Caco-2 (cell line): Measurements from ENCODE around the gene SLC39A12. TPM values are rescaled to one million over a fixed set of nuclear protein-coding genes. Genes with fewer than 3 reads are reported as not detected.

Source experiments
- BruUV-seq: library from RNA; stranded (reverse); fragments of 400-500 nt; replicated peaks from 2 replicates; lab custom pipeline; 2021; lab: Mats Ljungman, UMichigan
- CTCF ChIA-PET: fragments of 300-600 bp; sonication (Branson Sonifier 250); formaldehyde crosslinking; loops from one replicate; lab custom pipeline; 2022; ENCODE audit warnings: antibody characterized with exemption; lab: Charles Lee
- POLR2A ChIA-PET: fragments of 300-600 bp; sonication (Branson Sonifier 250); formaldehyde crosslinking; loops from one replicate; lab custom pipeline; 2022; ENCODE audit warnings: antibody characterized with exemption; lab: Charles Lee
- DNase-seq, 2 experiments: peaks; one replicate each; pipeline versions ENCODE4 v3.0.0 to v3.0.0-alpha.2; 2020 to 2022
- H3K27me3 ChIP-seq: replicated peaks from 2 replicates; pipeline ENCODE4 v1.6.0; 2011; ENCODE audit warnings: low read length; ENCODE audit not compliant: control insufficient read depth, insufficient read depth
- H3K36me3 ChIP-seq: 2 replicates; pipeline ENCODE4 v1.5.1; 2011; ENCODE audit warnings: low read length; ENCODE audit not compliant: control insufficient read depth, insufficient read depth
- H3K4me1 ChIP-seq: fragments of 250-450 bp; sonication (Bioruptor Pico); 2 replicates; pipeline ENCODE4 v1.5.1; 2020; ENCODE audit warnings: mild to moderate bottlenecking
- H3K4me3 ChIP-seq: 2 replicates; pipeline ENCODE4 v1.5.1; 2011; ENCODE audit warnings: low read depth, mild to moderate bottlenecking, control low read depth, low read length
- H3K9me3 ChIP-seq: fragments of 250-450 bp; sonication (Bioruptor Pico); 2 replicates; pipeline ENCODE4 v1.5.1; 2020; ENCODE audit warnings: mild to moderate bottlenecking, moderate library complexity
- H3K27ac Mint-ChIP-seq: one replicate; pipeline ENCODE4 v1.8.0; 2022; ENCODE audit warnings: mixed read lengths; ENCODE audit not compliant: unreplicated experiment
- H3K27me3 Mint-ChIP-seq: one replicate; pipeline ENCODE4 v1.8.0; 2022; ENCODE audit warnings: mixed read lengths; ENCODE audit not compliant: insufficient read depth, unreplicated experiment
- H3K36me3 Mint-ChIP-seq: one replicate; pipeline ENCODE4 v1.8.0; 2022; ENCODE audit warnings: mild to moderate bottlenecking, mixed read lengths; ENCODE audit not compliant: insufficient read depth, unreplicated experiment
- H3K4me1 Mint-ChIP-seq: one replicate; pipeline ENCODE4 v1.8.0; 2022; ENCODE audit warnings: low read depth, mixed read lengths; ENCODE audit not compliant: unreplicated experiment
- H3K4me3 Mint-ChIP-seq: one replicate; pipeline ENCODE4 v1.8.0; 2022; ENCODE audit warnings: mild to moderate bottlenecking, moderate library complexity, mixed read lengths; ENCODE audit not compliant: unreplicated experiment
- H3K9me3 Mint-ChIP-seq: one replicate; pipeline ENCODE4 v1.8.0; 2022; ENCODE audit warnings: mixed read lengths; ENCODE audit not compliant: unreplicated experiment
- intact Hi-C: fragments of 100-400 bp; cut with micrococcal nuclease; formaldehyde crosslinking; loops from one replicate; pipeline ENCODE4 v1.10.0; 2022; ENCODE audit not compliant: unreplicated experiment
- total RNA-seq: library from RNA; stranded (reverse); gene quantifications from 2 replicates; pipeline ENCODE4 v1.2.3, GENCODE V29; 2022
- TF ChIP-seq, protein P1 (sequence below), 2 experiments: fragments of 200-600 bp in 1 of 2; IDR thresholded peaks; 1 replicate in 1 of 2; 2 replicates in 1 of 2; pipeline versions ENCODE4 v1.5.1 to v1.8.0; 2011 to 2022; ENCODE audit warnings: antibody characterized with exemption in 1 of 2, control low read depth in 1 of 2, inconsistent platforms in 1 of 2, low read depth in 1 of 2, low read length in 1 of 2, mild to moderate bottlenecking in 1 of 2, moderate library complexity in 1 of 2; ENCODE audit not compliant: insufficient read depth in 1 of 2, severe bottlenecking in 1 of 2, unreplicated experiment in 1 of 2

The SLC39A12 gene
- total RNA-seq, 1 experiment from 2014 or later: not detected

DNA sequence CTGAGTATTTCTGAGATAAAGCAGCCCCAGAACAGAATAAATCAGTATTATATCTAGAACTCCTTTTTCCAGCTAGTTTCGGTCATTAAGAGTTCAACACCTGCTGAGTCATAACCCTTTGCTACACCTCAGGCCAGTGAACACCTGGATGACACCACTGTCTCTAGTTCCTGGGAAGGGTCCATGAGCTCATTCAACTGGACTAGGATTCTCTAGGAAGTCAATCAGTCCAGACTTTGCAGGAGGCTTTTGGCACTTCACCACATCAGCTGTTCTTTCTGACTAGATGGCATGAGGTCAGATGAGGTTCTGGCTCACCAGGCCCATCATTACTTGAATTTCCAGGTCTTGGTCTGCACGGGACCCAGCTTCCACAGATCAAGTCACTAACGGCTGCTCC lies 11.7 kb downstream of the SLC39A12 start:
- TF ChIP-seq, protein P1, sequence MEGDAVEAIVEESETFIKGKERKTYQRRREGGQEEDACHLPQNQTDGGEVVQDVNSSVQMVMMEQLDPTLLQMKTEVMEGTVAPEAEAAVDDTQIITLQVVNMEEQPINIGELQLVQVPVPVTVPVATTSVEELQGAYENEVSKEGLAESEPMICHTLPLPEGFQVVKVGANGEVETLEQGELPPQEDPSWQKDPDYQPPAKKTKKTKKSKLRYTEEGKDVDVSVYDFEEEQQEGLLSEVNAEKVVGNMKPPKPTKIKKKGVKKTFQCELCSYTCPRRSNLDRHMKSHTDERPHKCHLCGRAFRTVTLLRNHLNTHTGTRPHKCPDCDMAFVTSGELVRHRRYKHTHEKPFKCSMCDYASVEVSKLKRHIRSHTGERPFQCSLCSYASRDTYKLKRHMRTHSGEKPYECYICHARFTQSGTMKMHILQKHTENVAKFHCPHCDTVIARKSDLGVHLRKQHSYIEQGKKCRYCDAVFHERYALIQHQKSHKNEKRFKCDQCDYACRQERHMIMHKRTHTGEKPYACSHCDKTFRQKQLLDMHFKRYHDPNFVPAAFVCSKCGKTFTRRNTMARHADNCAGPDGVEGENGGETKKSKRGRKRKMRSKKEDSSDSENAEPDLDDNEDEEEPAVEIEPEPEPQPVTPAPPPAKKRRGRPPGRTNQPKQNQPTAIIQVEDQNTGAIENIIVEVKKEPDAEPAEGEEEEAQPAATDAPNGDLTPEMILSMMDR (IDR thresholded peaks at IDR 0.05; ENCODE audit: insufficient read depth in 1 of 2, low read depth in 1 of 2, low read length in 1 of 2, severe bottlenecking in 1 of 2, unreplicated experiment in 1 of 2): no peak
- no peak overlapping the region for H3K27ac Mint-ChIP-seq
- Histone ChIP-seq H3K27me3 (no peaks in the 10 kb centered on the region), H3K4me3 (no peak overlapping the region), H3K4me1 (no peaks in the 10 kb centered on the region), H3K9me3 (peaks cover 9% of the 10 kb centered on the region; the same call in 1 of the 2 replicates), H3K36me3 (no peaks in the 10 kb centered on the region)
- POLR2A ChIA-PET: no interaction called here
- H3K4me1 Mint-ChIP-seq: no peaks in the 10 kb centered on the region
- H3K36me3 Mint-ChIP-seq: no peaks in the 10 kb centered on the region
- BruUV-seq: no TSS peak
- intact Hi-C loops: no loop called here
- peaks cover 11% of the 10 kb centered on the region for H3K9me3 Mint-ChIP-seq
- no peak for DNase-seq
- H3K4me3 Mint-ChIP-seq: no peak overlapping the region
- CTCF ChIA-PET: no interaction called here
- peaks cover 14% of the 10 kb centered on the region for H3K27me3 Mint-ChIP-seq

GRCh38 chr10:17965649-17966235 lies 14.0 kb downstream of the SLC39A12 start:
- TF ChIP-seq, protein P1 (IDR thresholded peaks at IDR 0.05; ENCODE audit: insufficient read depth in 1 of 2, low read depth in 1 of 2, low read length in 1 of 2, severe bottlenecking in 1 of 2, unreplicated experiment in 1 of 2): no peak
- H3K27me3 ChIP-seq: no peaks in the 10 kb centered on the region
- no peak overlapping the region for H3K4me3 ChIP-seq
- no TSS peak for BruUV-seq
- no peaks in the 10 kb centered on the region for H3K36me3 ChIP-seq
- H3K4me1 Mint-ChIP-seq: no peaks in the 10 kb centered on the region
- intact Hi-C loops: no loop called here
- H3K4me1 ChIP-seq: no peaks in the 10 kb centered on the region
- H3K27ac Mint-ChIP-seq: no peak overlapping the region
- peaks cover 8% of the 10 kb centered on the region for H3K27me3 Mint-ChIP-seq
- POLR2A ChIA-PET: no interaction called here
- CTCF ChIA-PET: no interaction called here
- no peaks in the 10 kb centered on the region for H3K36me3 Mint-ChIP-seq
- peaks cover 21% of the 10 kb centered on the region for H3K9me3 Mint-ChIP-seq
- H3K9me3 ChIP-seq: 0 out of 2 replicates have a peak, but pooled peaks cover 3% of the 10 kb centered on the region
- DNase-seq: no peak
- no peak overlapping the region for H3K4me3 Mint-ChIP-seq

- Histone ChIP-seq H3K9me3 (0 out of 2 replicates have a peak, but pooled peaks cover 6% of the 10 kb centered on the region), H3K4me3 (no peak overlapping the region), H3K4me1 (no peaks in the 10 kb centered on the region), H3K36me3 (no peaks in the 10 kb centered on the region), H3K27me3 (no peaks in the 10 kb centered on the region)
- Mint-ChIP-seq H3K36me3 (no peaks in the 10 kb centered on the region), H3K4me3 (no peak overlapping the region), H3K27ac (no peak overlapping the region), H3K9me3 (peaks cover 12% of the 10 kb centered on the region), H3K27me3 (peaks cover 3% of the 10 kb centered on the region), H3K4me1 (no peaks in the 10 kb centered on the region)
- intact Hi-C loops: no loop called here
- CTCF ChIA-PET: no interaction called here
- POLR2A ChIA-PET: no interaction called here
- DNase-seq: no peak
- no TSS peak for BruUV-seq
- TF ChIP-seq, protein P1 (IDR thresholded peaks at IDR 0.05; ENCODE audit: insufficient read depth in 1 of 2, low read depth in 1 of 2, low read length in 1 of 2, severe bottlenecking in 1 of 2, unreplicated experiment in 1 of 2): no peak
Observed at GRCh38 chr10:17974505-17974904, 22.8 kb downstream of the SLC39A12 start.
